Stimulated activated naive CD8-positive, alpha-beta T cell treated with anti-CD3 and anti-CD28 coated beads, Interleukin-15, Interleukin-2, amounts not matched to agents 100 U/mL and 50 U/mL, for 24 hours (primary cell): Measurements from ENCODE around the gene APOM.

Experiments used
- ATAC-seq: fragments of 150-1000 bp; cut with Tn5 transposase; one replicate; pipeline ENCODE4 v1.10.0; 2021
- DNase-seq: peaks from one replicate; pipeline ENCODE4 v3.0.0; 2021

Gene APOM

GRCh38 chr6:31655349-31656237, at the start of gene APOM:
TSS of gene APOM (plus strand) at chr6:31655894. CDS start at chr6:31655967, 73 bp downstream.
- ATAC-seq (no peak), DNase-seq (no peak)

- ATAC-seq: no peak
These were observed 48.4 kb upstream of the APOM start for GRCh38 chr6:31607317-31607716.

GRCh38 chr6:31609519-31610406, 45.9 kb upstream of the APOM start:
- no peak for ATAC-seq
- DNase-seq: no peak

More at GRCh38 chr6:31607317-31607716, 48.4 kb upstream of the APOM start:
- DNase-seq: no peak

GRCh38 chr6:31610968-31611367, 44.7 kb upstream of the APOM start:
- DNase-seq (no peak), ATAC-seq (no peak)

- DNase-seq (no peak), ATAC-seq (no peak)
These were observed 41.5 kb upstream of the APOM start for GRCh38 chr6:31614075-31614619.

- ATAC-seq (no peak), DNase-seq (no peak)
These were observed 40.8 kb upstream of the APOM start, which contains the start of gene AIF1 for GRCh38 chr6:31614684-31615578. TSS of gene AIF1 (plus strand) at chr6:31615234. CDS start at chr6:31615330, 96 bp downstream.

- ATAC-seq (no peak), DNase-seq (peak; percentile 63)
These were observed 39.9 kb upstream of the APOM start for GRCh38 chr6:31615748-31616147.

GRCh38 chr6:31617010-31617409, 38.7 kb upstream of the APOM start:
- no peak for DNase-seq
- no peak for ATAC-seq

- DNase-seq (peak; percentile 97), ATAC-seq (peak; percentile 83)
These were observed 35.7 kb upstream of the APOM start for GRCh38 chr6:31619805-31620585.

GRCh38 chr6:31620586-31621319, 34.9 kb upstream of the APOM start, which contains the start of gene PRRC2A:
TSS of gene PRRC2A (plus strand) at chr6:31620715. CDS start at chr6:31622790, 2,075 bp downstream.
- ATAC-seq (peak; percentile 22), DNase-seq (peak; percentile 97)

- ATAC-seq (no peak), DNase-seq (no peak)
These were observed 34.3 kb upstream of the APOM start for GRCh38 chr6:31621320-31621939.

- DNase-seq (no peak), ATAC-seq (no peak)
These were observed 33.7 kb upstream of the APOM start for GRCh38 chr6:31621991-31622390.

- ATAC-seq: no peak
- no peak for DNase-seq
These were observed 33.0 kb upstream of the APOM start for GRCh38 chr6:31622684-31623091.

GRCh38 chr6:31624070-31624469, 31.6 kb upstream of the APOM start:
- no peak for ATAC-seq
- DNase-seq: no peak

GRCh38 chr6:31626952-31627351, 28.7 kb upstream of the APOM start:
- ATAC-seq: no peak
- DNase-seq: no peak

GRCh38 chr6:31627690-31628287, 27.9 kb upstream of the APOM start:
- ATAC-seq (no peak), DNase-seq (no peak)

GRCh38 chr6:31629014-31629413, 26.7 kb upstream of the APOM start:
- ATAC-seq: no peak

GRCh38 chr6:31630177-31630934, 25.3 kb upstream of the APOM start:
- ATAC-seq (no peak), DNase-seq (no peak)

More at GRCh38 chr6:31629014-31629413, 26.7 kb upstream of the APOM start:
- DNase-seq: no peak
